ENCODE measurements around the gene PRICKLE3.

Gene PRICKLE3

DNA sequence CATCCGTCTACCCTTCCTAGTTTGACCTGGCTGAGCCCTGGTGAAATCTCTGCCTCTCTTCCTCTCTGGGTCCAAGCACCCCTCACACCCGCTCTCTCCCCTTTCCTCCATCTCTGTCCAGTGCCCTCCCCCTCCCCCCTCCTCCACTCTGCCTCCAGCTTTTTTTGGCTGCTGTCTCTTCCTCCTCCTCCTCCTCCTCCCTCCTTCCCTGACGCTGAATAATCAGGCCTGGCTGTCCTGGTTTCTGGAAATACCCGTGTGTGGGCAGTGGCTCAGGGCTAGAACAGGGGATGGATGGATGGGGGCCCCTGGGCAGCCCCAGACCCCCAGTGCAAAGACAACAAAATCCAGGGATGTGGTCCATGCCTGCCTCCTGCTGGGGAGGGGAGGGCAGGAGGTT, 18.5 kb upstream of the PRICKLE3 start:
- DNase-seq = no peak

DNA sequence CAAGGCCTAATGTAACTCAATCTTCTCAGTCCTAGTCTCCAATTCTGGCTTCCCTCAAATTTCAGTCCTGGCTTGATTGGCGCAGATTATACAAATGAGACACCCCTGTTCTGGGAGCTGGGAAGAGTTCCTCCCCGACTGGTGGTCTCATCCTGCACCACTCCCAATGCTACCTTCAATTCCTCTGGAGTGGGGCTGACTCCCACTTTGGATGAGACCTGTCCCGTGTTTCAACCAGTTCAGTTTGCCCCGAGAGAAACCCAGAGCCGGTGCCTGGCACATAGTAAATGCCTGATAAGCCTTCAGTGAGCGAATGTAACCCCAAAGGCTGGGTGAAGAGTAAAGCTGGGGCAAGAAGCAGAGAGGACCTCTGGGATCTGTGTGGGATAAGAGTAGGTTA, 17.8 kb upstream of the PRICKLE3 start:
- DNase-seq = no peak

DNA sequence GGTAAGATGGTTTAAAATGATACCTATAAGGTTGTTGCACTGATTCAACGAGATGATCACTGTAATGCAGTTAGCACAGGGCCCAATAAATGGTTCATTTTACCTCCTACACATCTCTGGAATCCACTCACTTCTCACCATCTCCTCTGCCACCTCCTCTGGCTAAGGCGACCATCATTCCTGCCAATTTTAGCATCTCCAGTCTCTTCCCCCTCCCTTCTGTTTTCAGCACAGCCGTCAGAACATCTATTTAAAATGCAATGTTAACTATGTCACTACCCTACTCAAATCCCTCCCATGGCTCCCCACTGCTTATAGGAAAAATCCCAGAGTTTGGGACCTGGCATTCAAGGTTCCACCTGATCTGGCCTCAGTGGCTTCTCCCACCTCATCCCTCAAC, 17.4 kb upstream of the PRICKLE3 start:
- no peak for DNase-seq

DNA sequence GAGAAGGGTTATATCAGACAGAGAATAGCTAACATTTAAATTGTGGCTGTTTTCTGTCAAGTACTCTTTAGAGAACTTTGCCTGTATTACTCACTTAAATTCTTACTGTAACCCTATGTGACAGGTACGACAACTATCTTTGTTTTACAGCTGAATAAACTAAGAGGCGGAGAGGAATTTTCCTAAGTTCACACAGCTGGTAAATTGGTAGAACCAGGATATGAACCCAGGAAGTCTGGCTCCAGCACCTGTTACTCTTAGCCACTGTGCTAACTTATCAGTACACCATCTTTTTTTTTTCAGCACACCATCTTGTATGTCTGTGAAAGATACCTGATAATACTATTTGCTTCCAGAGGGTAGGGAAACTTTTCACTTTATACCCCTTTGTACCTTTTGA, 15.8 kb upstream of the PRICKLE3 start:
- no peak for DNase-seq

DNA sequence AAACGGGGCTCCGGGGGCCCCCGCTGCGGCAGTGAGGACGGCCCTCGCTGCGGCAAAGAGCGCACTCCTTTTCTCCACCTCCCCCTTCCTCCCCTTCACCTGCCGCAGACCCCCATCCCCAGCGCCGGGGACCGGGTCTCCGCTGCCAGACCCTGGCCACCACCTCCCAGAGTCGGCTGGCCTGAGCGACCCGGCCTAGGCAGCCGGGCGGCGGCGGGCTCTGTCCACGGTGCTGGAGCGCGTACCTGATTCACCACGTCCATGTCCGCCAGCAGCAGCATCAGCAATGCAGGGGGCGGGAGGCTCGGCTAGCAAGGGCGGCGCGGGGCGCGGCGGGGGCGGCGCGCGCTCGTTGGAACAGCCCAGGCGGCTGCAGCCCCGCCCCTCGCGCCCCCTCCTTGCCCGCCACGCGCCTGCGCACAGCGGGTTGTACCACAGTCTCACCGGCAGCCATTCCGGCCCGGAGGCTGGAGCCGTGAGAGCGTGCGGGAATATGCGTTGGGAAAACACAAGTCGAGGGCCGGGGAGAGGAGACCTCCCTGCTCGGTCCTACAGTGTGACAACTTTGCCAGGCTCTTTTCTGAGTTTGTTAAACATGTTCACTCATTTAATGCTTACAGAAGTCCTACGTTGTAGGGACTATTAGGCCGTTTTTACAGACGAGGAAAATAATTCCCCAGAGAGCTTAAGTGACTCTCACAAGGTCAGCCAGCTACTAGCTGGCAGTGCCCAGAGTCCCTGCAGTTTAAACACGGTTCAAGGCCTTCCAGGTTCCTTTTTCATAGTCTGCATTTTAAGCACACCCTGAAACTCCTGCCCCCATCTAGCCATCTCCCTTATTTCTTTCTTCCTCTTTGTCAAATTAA, 14.0 kb upstream of the PRICKLE3 start, which contains the start of gene SYP:
TSS of gene SYP (minus strand) at position 288 of the 866 bp plus-strand sequence. CDS start at position 281, 7 bp downstream.
- DNase-seq = peak; percentile 57 to 86 (median 78)

DNA sequence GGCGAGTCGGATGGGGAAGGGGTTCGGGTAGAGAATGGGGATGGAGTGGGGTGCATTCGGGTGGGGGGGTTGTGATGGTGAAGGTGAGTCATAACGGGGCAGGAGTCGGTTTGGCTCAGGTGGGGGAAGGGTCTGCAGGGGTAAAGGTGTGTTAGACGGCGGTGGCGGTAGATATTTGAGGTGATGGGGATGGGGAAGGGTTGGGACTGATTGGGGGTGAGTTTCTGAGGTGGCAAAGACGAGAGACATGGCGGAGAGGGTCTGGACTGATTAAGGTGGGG, 13.1 kb upstream of the PRICKLE3 start:
- DNase-seq = no peak

DNA sequence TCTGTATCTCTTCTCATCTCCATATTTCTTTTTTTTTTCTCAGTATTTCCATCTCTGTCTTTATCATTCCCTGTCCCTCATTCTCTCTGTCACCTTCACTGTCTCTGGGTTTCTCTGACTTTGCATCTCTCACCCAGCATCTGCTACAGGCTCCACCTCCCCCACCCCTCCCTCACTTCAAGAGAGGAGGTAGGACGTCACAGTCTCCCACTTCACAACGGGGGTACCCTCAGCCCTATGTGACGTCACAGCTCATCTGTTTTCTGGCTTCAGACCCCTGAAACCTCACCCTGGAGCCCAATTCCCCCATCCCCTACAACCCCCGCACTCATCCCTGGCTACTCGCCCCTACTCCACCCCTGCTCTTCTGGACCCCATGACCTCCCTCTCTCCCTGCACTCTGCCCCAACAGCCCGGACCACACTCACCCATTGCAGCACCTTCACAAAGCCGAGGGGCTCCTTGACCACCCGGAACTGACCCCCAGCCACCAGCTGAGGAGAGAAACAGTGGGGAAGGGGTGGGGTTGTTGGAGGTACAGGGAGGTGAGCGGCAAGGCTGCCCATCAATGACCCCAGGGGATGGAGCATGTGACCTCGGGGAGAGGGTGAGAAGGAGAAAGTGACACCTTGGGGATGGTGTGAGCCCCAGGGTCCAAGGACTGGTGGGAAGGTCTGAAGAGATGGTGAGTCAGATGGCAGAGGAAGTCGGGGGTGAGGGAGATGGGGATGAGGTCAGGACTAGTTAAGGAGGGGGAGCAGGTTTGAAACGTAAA, 12.6 kb upstream of the PRICKLE3 start:
- DNase-seq = no peak

DNA sequence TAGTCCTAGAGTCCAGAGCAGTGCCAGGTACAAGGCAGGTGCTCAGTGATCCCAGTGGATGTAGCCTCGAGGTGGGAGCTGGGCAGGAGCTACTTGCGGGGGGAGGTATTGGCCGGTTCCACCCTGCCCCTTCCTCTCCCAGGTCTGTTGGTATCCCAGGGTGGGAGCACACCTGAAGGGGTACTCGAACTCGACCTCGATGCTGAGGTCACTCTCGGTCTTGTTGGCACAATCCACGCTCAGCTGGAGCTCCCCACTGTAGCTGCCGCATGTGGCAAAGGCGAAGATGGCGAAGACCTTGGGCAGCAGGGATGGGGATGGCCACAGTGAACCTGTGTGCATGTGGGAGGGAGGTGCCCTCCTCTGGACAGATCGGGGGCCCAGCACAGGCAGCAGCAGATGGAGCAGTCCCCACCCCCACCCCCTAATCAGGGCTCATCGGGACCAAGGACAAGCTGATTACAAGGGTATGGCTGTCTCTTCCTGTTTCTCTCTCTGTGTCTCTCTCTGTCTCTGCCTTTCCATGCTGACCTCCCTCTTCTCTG, 11.4 kb upstream of the PRICKLE3 start:
- DNase-seq = no peak

DNA sequence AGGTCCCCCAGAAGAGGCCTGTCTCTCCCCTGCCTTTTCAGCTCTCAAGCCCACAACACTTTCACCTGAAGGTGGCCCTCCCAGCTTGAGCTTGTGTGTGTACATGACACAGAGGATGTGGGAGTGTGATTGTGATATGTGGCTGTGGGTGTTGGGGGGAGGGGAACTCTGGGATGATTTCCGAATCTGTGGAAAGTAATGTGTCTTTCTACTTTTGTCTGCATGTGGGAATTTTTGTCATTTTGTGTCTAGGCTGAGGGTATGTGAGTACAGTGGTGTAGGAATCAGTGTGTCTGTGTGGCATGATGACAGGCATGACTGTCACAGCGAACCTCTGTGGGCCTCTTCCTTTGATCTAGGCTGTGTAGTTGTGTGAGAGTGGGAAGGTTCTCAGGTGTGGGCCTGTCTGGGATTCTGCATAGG, 7.4 kb upstream of the PRICKLE3 start:
- DNase-seq = no peak

DNA sequence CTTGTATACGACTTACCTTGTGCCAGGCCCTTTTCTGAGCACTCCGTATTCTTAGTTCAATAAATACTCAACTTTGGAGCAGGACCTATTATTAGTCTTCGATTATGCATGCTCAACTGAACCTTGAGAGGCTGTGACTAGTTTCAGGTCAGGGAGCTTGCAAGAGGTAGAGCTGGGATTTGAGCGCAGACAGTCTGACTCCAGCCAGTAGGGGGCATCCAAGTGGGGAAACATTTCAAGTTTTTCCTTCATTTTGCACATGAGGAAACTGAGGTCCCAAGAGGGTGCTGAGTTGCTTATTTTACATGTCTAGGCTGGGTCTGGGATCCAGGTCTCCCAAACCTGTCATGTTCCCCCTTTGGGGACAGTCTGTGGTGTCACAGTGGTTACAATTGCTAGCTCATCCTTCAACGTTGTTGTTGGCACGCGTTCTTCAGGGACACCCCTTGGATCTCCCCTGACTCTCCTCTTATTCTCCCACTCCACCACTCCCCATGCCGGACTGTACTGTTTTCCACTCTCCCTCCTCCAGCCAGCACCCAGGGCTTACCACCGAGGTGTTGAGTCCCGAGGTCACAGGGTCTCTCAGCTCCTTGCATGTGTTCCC, 6.7 kb upstream of the PRICKLE3 start:
- no peak for DNase-seq

DNA sequence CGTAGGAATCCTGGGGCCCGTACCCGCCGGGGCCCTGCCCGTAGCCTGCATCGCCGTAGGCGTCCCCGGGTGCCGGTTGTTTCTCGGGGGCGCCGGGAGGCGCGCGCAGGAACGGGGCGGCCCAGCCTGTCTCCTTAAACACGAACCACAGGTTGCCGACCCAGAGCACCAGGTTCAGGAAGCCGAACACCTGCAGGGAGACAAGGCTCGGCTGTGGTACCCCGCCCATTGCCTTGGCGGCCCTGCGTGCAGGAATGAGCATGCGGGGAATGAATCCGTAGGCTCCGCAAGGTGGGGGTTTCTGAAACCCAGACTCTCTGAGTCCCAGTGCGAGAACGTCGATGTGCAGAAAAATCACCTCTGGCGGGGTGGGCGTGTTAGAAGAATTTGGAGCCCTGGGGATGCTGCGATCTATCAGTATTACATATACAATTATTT, 5.4 kb upstream of the PRICKLE3 start:
- DNase-seq = no peak

DNA sequence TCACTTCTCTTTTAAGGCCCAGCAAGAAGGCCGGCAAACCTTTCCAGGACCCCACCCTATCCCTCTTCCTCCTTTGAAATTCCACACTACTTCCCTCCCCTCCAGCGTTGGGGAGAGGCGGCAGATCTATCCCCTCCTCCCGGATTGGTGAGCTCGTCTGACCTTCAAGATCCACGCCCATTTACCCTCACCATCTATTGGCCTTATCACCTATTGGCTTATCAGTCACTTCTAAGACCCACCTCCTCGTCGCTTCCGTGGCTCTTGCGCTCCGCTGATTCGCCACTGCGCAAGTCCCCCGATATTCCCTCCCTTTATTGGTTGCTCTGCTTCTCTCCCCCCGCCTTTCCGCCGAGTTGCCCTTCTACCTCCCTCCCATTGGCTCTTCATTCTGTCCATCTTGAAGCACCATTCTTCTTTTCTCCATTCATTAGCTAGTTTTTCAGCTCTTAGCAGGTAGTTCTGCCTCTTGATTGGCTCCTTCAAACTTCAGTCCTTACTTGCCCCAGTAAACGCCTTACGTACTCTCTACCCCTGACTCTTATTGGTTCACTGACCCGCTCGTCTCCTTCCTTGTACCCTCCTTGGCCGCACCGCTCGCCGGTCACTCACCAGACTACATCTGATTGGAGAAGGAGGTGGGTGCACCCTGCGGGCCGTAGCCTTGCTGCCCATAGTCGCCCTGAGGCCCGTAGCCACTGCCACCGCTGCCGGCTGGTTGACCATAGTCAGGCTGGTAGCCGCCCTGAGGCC, 4.8 kb upstream of the PRICKLE3 start:
- peak; percentile 21 to 73 (median 35) for DNase-seq

DNA sequence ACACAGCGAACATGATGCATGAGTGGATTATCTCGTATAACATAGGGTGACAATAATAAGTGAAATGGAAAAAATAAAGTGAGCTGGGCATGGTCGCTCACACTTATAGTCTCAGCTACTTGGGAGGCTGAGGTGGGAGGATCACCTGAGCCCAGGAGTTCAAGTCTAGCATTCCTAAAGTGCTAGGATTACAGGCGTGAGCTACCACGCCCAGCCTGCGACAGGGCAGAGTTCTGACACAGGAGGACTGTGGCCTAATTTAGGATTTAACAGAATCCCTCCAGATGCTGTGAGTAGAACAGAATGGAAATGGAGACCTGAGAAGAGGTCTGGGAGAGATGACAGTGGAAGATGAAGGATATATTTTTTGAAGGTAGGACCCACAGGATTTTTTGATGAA, 3.4 kb upstream of the PRICKLE3 start:
- no peak for DNase-seq

DNA sequence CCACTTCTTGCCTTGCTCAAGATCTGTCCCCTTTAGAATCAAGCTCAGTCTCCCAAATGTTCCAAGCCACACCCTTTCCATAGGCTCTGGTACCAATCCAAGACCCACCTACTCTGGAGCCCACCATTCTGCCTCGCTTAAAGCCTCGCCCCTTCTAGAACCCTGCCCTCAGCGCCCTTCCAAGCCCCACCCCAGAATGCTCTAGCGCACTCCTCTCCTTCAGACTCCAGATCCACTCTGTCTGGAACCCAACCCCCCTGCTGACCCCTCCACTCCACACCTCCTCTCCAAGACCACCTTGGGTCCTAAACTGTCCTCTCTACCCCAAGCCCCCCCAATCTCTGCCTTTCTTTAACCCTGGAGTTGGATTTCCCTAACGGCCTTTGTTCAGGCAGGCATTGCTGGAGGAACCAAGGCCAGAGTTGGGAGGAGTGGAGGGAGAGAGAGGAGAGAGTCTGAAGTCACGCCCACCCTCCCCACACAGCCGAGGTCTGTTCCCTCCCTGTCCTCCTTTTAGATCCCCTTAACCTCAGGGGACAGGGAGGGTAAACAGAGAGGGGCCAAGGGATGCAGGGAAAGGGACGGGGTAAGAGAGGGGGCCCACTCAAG, 2.4 kb upstream of the PRICKLE3 start:
- DNase-seq = no peak

DNA sequence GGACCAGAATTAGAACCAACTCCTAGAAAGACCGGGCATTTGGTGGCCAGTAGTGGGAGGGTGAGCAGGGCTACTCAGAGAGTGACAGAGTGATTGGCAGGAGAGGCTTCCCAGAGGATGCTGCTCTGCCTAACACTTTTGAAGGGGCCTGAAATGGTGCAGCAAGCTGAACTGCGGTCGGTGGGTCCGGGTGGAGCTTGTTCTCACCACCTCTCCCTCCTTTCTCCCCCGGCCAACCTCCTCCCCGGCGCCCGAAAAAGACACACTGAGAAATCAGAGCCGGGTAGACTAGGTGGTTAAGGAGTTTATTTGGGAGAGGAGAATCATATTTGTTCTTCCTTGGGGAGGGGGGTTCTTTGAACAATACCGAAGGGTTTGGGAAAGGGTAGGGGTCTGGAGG, 1.4 kb upstream of the PRICKLE3 start:
- no peak for DNase-seq

DNA sequence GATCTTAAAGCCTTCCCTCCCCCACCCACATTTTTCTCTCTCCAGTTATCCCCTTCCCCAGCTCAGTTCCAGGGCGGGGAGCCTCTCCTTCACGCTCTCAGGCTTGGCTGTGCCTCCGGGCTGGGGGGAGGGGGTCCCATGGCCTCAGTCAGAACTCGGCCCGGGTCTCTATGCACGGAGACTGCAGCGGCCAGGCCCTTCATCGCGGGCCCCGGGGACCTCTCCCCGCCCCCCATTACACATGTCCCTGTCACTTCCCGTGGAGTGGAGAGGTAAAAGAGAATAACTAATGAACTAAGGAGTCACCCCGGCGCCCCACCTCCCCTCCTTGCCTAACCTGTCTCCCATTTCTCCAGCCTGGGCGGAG, 838 bp upstream of the PRICKLE3 start:
- no peak for DNase-seq

DNA sequence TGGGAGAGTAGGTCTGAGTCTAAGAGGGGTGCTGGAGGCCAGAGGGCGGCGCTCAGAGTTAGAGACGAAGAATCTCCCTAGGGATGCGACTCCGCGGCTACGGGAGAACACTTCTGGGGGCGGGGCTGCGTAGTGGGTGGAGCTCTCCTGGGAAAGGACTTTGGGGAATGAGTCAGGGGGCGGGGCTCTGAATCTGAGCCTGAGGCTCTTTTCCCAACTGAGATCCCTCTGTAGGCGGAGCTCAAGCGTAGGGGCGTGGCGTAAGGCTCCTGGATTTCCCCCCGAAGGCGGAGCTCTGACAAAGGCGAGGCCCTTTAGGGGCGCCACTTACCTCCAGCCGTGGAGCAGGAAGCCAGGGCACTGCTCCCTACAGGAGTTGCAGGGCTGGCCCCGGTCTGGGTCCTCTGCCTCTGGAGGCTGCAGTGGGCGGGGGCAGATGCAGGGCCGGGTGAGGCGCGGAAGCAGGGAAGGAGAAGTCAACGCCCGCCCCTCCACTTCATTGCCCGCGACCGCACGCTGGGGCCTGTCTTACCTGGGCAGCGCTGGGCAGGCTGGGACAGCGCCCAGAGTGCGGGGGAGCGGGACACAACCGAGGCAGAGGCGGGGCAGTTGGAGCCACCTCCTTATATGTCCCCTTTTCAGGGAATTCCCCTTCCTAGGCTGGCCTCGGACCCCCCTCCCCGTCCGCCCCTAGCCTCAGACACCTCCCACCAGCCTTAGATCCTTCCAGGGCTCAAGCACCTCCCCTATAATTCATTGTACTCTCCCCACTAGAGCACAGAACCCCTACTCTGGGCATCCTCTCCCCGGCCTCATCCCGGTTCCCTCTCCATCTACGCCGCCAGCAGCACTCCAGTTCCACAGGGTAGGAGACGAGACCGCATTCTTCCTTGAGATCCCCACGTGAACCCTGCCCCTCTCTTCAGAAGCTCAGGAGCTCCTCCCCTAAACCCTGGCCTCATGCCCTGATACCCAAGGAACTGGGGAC, 1.6 kb downstream of the PRICKLE3 start:
- peak in 2 of 4 experiments; percentile 2 to 16 for DNase-seq

DNA sequence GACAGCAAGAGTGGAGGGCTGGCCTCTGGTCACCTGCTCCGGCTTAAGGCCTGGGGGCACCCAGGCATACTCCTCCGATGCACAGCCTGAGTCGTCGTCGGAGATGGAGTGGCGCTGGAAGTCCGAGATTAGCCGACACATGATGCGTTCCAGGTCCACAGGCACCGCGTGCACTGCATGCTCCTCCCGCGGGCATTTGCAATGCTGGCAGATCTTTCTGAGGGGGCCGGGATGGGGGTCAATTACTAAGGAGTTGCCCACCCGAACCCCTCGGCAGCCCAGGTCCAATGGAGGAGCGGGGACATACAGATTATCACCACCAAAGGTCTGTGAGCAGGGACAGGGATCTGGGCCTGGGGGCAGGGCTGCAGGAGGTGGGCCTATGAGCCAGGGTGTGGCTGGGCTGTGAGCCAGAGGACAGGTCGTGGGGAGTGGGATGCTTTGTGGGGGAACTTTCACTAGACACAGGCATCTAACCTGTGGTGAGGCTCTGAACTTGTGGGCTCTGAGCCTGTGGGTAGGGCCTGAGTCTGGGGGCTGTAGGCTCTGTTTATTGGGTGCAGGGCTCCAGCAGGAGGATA, 2.4 kb downstream of the PRICKLE3 start:
- DNase-seq = no peak

DNA sequence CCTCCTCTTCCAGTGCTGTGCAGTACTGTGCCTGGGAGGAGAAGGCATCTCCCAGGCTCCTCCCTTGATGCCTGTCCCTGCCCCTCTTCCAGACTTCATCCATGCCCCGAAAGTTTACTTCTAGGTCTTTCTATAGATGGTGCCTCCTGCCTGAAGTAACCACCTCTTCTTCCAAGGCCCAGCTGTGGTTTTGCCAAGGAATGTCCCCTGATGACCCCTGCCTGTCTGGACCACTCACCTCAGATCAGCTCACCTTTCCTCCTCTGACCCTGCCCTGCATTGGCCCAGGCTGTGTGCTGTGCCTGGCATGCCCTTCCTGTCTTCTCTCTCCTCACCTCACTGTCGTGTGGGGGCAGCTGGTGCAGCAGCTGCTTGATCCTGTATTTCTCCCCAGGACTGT, 6.8 kb downstream of the PRICKLE3 start:
- DNase-seq = no peak

DNA sequence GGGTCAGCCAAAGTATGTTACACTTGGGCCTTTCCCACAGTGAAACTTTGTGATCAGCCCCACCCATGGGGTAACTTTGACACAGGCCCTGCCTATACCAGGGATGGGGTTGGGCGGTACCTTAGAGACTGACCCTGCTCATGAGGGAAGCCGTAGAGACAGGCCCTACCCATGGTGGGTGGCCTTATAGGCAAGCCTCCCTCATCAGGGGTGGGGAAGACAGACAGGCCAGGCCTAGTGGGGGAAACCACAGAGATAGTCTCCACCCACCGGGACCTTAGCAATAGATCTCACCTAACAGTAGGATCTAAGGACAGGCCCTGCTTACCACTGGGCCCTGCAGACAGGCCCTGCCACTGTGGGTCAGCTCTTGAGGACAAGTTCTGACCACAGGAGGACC, 7.6 kb downstream of the PRICKLE3 start:
- DNase-seq = no peak

All from activated naive CD4-positive, alpha-beta T cell (primary cell).